Neural cell (in vitro differentiated cells): ENCODE measurements around the gene DSN1. TPM values are rescaled to one million over a fixed set of nuclear protein-coding genes. Genes with fewer than 3 reads are reported as not detected.

Experiments used
- H2AFZ ChIP-seq: fragments of 200-600, 300-800 bp; sonication (generic), shearing (Covaris generic); 2 replicates; pipeline ENCODE4 v1.6.0; 2014; ENCODE audit warnings: low read depth, mild to moderate bottlenecking, antibody characterized with exemption, low read length, moderate library complexity
- H3F3A ChIP-seq: fragments of 200-600 bp; shearing (Covaris generic); 2 replicates; pipeline ENCODE4 v1.6.1; 2016; ENCODE audit warnings: mild to moderate bottlenecking, moderate library complexity, mixed read lengths, antibody characterized with exemption, low read length; ENCODE audit not compliant: insufficient read depth, poor library complexity, severe bottlenecking
- H3K27ac ChIP-seq: fragments of 200-600, 300-800 bp; sonication (generic), shearing (Covaris generic); 2 replicates; pipeline ENCODE4 v1.5.1; 2014; ENCODE audit warnings: mild to moderate bottlenecking, low read length, moderate library complexity
- H3K27me3 ChIP-seq: fragments of 300-800, 200-600 bp; sonication (generic), shearing (Covaris generic); 2 replicates; pipeline ENCODE4 v1.6.0; 2014; ENCODE audit warnings: mild to moderate bottlenecking, low read depth, low read length, moderate library complexity; ENCODE audit not compliant: insufficient read depth
- H3K36me3 ChIP-seq: fragments of 300-800, 200-600 bp; sonication (generic), shearing (Covaris generic); 2 replicates; pipeline ENCODE4 v1.5.1; 2014; ENCODE audit warnings: mild to moderate bottlenecking, antibody characterized with exemption, low read length, moderate library complexity; ENCODE audit not compliant: insufficient read depth
- H3K4me2 ChIP-seq: fragments of 300-800, 200-600 bp; sonication (generic), shearing (Covaris generic); 2 replicates; pipeline ENCODE4 v1.6.0; 2014; ENCODE audit warnings: mild to moderate bottlenecking, low read length
- H3K4me3 ChIP-seq: fragments of 300-800, 200-600 bp; sonication (generic), shearing (Covaris generic); 2 replicates; pipeline ENCODE4 v1.5.1; 2014; ENCODE audit warnings: mild to moderate bottlenecking, low read length, moderate library complexity
- H3K79me2 ChIP-seq: fragments of 200-600 bp; shearing (Covaris generic); replicated peaks from 2 replicates; pipeline ENCODE4 v1.6.0; 2014; ENCODE audit warnings: mild to moderate bottlenecking, low read length, moderate library complexity; ENCODE audit not compliant: insufficient read depth
- H3K9ac ChIP-seq: fragments of 300-800, 200-600 bp; sonication (generic), shearing (Covaris generic); 2 replicates; pipeline ENCODE4 v1.6.1; 2016; ENCODE audit warnings: mild to moderate bottlenecking, low read length, mixed read lengths
- H3K9me2 ChIP-seq: fragments of 200-600 bp; shearing (Covaris generic); 2 replicates; pipeline ENCODE4 v1.6.1; 2016; ENCODE audit warnings: mild to moderate bottlenecking, low read length, mixed read lengths; ENCODE audit not compliant: insufficient read depth
- H3K9me3 ChIP-seq: fragments of 200-600, 300-800 bp; sonication (generic), shearing (Covaris generic); 2 replicates; pipeline ENCODE4 v1.6.1; 2016; ENCODE audit warnings: mild to moderate bottlenecking, mixed run types, low read length, moderate library complexity, mixed read lengths
- H4K20me1 ChIP-seq: fragments of 200-600 bp; shearing (Covaris generic); 2 replicates; pipeline ENCODE4 v1.6.1; 2016; ENCODE audit warnings: mild to moderate bottlenecking, mixed run types; ENCODE audit not compliant: insufficient read depth
- CTCF ChIP-seq: fragments of 450-650 bp; IDR thresholded peaks from 2 replicates; pipeline ENCODE4 v1.5.1; 2014; ENCODE audit warnings: antibody characterized with exemption, mild to moderate bottlenecking, moderate library complexity; ENCODE audit not compliant: poor library complexity, severe bottlenecking
- EP300 ChIP-seq: fragments of 450-650 bp; conservative IDR thresholded peaks from 2 replicates; pipeline ENCODE4 v1.6.1; 2014; ENCODE audit warnings: antibody characterized with exemption, mild to moderate bottlenecking, moderate library complexity; ENCODE audit not compliant: poor library complexity, severe bottlenecking
- EZH2 ChIP-seq: fragments of 200-600, 300-800 bp; shearing (Covaris generic), sonication (generic); IDR thresholded peaks from 2 replicates; pipeline ENCODE4 v1.6.1; 2014; ENCODE audit warnings: antibody characterized with exemption, low read length, borderline replicate concordance, mild to moderate bottlenecking; ENCODE audit not compliant: insufficient read depth, poor library complexity, severe bottlenecking
- MXI1 ChIP-seq: fragments of 450-650 bp; conservative IDR thresholded peaks from 2 replicates; pipeline ENCODE4 v1.6.1; 2014; ENCODE audit warnings: antibody characterized with exemption, mild to moderate bottlenecking; ENCODE audit not compliant: poor library complexity, severe bottlenecking
- POLR2AphosphoS5 ChIP-seq: IDR thresholded peaks from 2 replicates; pipeline ENCODE4 v1.6.1; 2012
- RAD21 ChIP-seq: fragments of 450-650 bp; conservative IDR thresholded peaks from 2 replicates; pipeline ENCODE4 v1.6.1; 2014; ENCODE audit warnings: antibody characterized with exemption, mild to moderate bottlenecking, moderate library complexity
- REST ChIP-seq: IDR thresholded peaks from 2 replicates; pipeline ENCODE4 v1.6.1; 2012; ENCODE audit warnings: borderline replicate concordance
- SMC3 ChIP-seq: fragments of 450-650 bp; conservative IDR thresholded peaks from 2 replicates; pipeline ENCODE4 v1.6.1; 2014; ENCODE audit warnings: antibody characterized with exemption, mild to moderate bottlenecking, moderate library complexity; ENCODE audit not compliant: poor library complexity
- TAF1 ChIP-seq: IDR thresholded peaks from 2 replicates; pipeline ENCODE4 v1.6.1; 2012; ENCODE audit warnings: low read depth
- polyA plus RNA-seq: library from polyadenylated mRNA; depleted of rRNA; stranded (reverse); fragments of >200 nt; gene quantifications from 2 replicates; pipeline ENCODE4 v1.2.3, GENCODE V29; 2014

The DSN1 gene
- polyA plus RNA-seq, 1 donor from 2014 or later: 8.1 TPM

GRCh38 chr20:36745927-36746659 lies 27.5 kb downstream of the DSN1 start, which contains the start of gene NDRG3:
Gene NDRG3, minus strand, starts transcription at chr20:36746090. Its CDS starts 24,355 bp downstream, at chr20:36721735.
- no peaks in the 10 kb centered on the region for H3K27me3 ChIP-seq
- no peaks in the 10 kb centered on the region for H4K20me1 ChIP-seq
- H3K9me3 ChIP-seq: no peaks in the 10 kb centered on the region
- TF ChIP-seq EZH2 (no peak), RAD21 (no peak), MXI1 (peak; percentile 41), POLR2AphosphoS5 (peak; percentile 45), SMC3 (no peak)
- H3K9me2 ChIP-seq: no peaks in the 10 kb centered on the region
- no peaks in the 10 kb centered on the region for H3F3A ChIP-seq
- peak within 1 kb of the TSS; percentile 82 for H2AFZ ChIP-seq
- H3K27ac ChIP-seq: peak within 1 kb of the TSS; percentile 57
- H3K9ac ChIP-seq: peak within 1 kb of the TSS; percentile 75
- peak within 1 kb of the TSS; percentile 65 for H3K4me2 ChIP-seq
- H3K4me3 ChIP-seq: peak within 1 kb of the TSS; percentile 71
- H3K36me3 ChIP-seq: no peaks in the 10 kb centered on the region
- H3K79me2 ChIP-seq: peaks cover 4% of the 10 kb centered on the region

GRCh38 chr20:36745234-36745926 lies 28.2 kb downstream of the DSN1 start:
- no peaks in the 10 kb centered on the region for H3K27me3 ChIP-seq
- H3K4me2 ChIP-seq: peak overlapping the region; percentile 29
- no peaks in the 10 kb centered on the region for H3F3A ChIP-seq
- no peaks in the 10 kb centered on the region for H3K9me3 ChIP-seq
- H3K9me2 ChIP-seq: no peaks in the 10 kb centered on the region
- peak overlapping the region; percentile 29 for H3K27ac ChIP-seq
- H2AFZ ChIP-seq: peak overlapping the region; percentile 65
- H4K20me1 ChIP-seq: no peaks in the 10 kb centered on the region
- H3K36me3 ChIP-seq: no peaks in the 10 kb centered on the region
- peak overlapping the region; percentile 75 for H3K9ac ChIP-seq
- peaks cover 4% of the 10 kb centered on the region for H3K79me2 ChIP-seq
- TF ChIP-seq POLR2AphosphoS5 (no peak), MXI1 (no peak), RAD21 (no peak), SMC3 (peak; percentile 13), EP300 (no peak), CTCF (no peak), TAF1 (peak; percentile 21), REST (no peak), EZH2 (no peak)
- peak overlapping the region; percentile 71 for H3K4me3 ChIP-seq
